MCF 10A (cell line): ENCODE data around the gene ST8SIA4. TPM values are rescaled to one million over a fixed set of nuclear protein-coding genes. Genes with fewer than 3 reads are reported as not detected.

Source experiments
- BruUV-seq: library from RNA; stranded (reverse); fragments of 400-500 nt; replicated peaks from 2 replicates; lab custom pipeline; 2021; lab: Mats Ljungman, UMichigan
- CTCF ChIA-PET: fragments of 300-600 bp; sonication (Branson Sonifier 250); formaldehyde crosslinking; extraction: SDS; loops from one replicate; lab custom pipeline; 2021; ENCODE audit warnings: antibody characterized with exemption, inconsistent platforms; lab: Yijun Ruan, JAX
- POLR2A ChIA-PET: fragments of 300-600, 350-650 bp; sonication (Branson Sonifier 250); formaldehyde crosslinking; extraction: SDS; loops from one replicate; lab custom pipeline; 2020; ENCODE audit warnings: antibody characterized with exemption, inconsistent platforms; lab: Yijun Ruan, JAX
- DNase-seq: peaks from one replicate; pipeline ENCODE4 v3.0.0-alpha.2; 2018; ENCODE audit not compliant: unreplicated experiment
- H3K27ac Mint-ChIP-seq: one replicate; pipeline ENCODE4 v1.8.0; 2022; ENCODE audit warnings: mild to moderate bottlenecking, low read depth, mixed read lengths; ENCODE audit not compliant: unreplicated experiment
- H3K27me3 Mint-ChIP-seq: one replicate; pipeline ENCODE4 v1.8.0; 2022; ENCODE audit warnings: mixed read lengths; ENCODE audit not compliant: insufficient read depth, unreplicated experiment
- H3K36me3 Mint-ChIP-seq: one replicate; pipeline ENCODE4 v1.8.0; 2022; ENCODE audit warnings: mild to moderate bottlenecking, moderate library complexity, mixed read lengths; ENCODE audit not compliant: insufficient read depth, unreplicated experiment
- H3K4me1 Mint-ChIP-seq: one replicate; pipeline ENCODE4 v1.8.0; 2022; ENCODE audit warnings: mixed read lengths; ENCODE audit not compliant: insufficient read depth, unreplicated experiment
- H3K4me3 Mint-ChIP-seq: one replicate; pipeline ENCODE4 v1.8.0; 2022; ENCODE audit warnings: mild to moderate bottlenecking, moderate library complexity, mixed read lengths; ENCODE audit not compliant: unreplicated experiment
- H3K9me3 Mint-ChIP-seq: one replicate; pipeline ENCODE4 v1.8.0; 2022; ENCODE audit warnings: mixed read lengths; ENCODE audit not compliant: unreplicated experiment
- intact Hi-C: fragments of 100-400 bp; cut with micrococcal nuclease; formaldehyde crosslinking; loops from 2 replicates; pipeline ENCODE4 v1.14.1; 2022
- microRNA-seq: library from miRNA; unstranded; fragments of <30 nt; microRNA quantifications from one replicate; pipeline ENCODE4 v1.2.0, GENCODE V29; 2022
- total RNA-seq: library from RNA; stranded (reverse); gene quantifications from 2 replicates; pipeline ENCODE4 v1.2.3, GENCODE V29; 2022
- TF ChIP-seq, protein P1 (sequence below): fragments of 200-600 bp; IDR thresholded peaks from one replicate; pipeline ENCODE4 v1.8.0; 2022; ENCODE audit warnings: antibody characterized with exemption, mild to moderate bottlenecking; ENCODE audit not compliant: unreplicated experiment

ST8SIA4 gene
- total RNA-seq, 1 experiment from 2014 or later = 0.26 TPM

DNA sequence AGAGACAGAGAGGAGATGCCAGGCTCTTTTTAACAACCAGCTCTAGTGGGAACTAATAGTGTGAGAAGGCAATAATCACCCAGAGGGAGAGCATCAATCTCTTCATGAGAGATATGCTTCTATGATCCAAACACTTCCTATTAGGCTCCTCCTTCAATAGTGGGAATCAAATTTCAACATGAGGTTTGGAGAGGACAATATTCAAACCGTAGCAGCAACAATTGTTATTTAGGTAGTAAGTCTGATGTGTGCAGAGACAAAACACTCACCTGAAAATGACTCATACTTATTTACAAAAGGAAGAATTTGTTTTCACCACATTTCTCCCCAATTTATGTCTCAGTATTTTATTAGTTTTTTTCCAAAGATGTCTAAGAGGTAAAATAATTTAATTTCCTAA is 144.3 kb downstream of the ST8SIA4 start:
- no peaks in the 10 kb centered on the region for H3K9me3 Mint-ChIP-seq
- H3K27me3 Mint-ChIP-seq = no peaks in the 10 kb centered on the region
- H3K27ac Mint-ChIP-seq = no peak overlapping the region
- no peaks in the 10 kb centered on the region for H3K36me3 Mint-ChIP-seq
- intact Hi-C loops = no loop called here
- TF ChIP-seq, protein P1, sequence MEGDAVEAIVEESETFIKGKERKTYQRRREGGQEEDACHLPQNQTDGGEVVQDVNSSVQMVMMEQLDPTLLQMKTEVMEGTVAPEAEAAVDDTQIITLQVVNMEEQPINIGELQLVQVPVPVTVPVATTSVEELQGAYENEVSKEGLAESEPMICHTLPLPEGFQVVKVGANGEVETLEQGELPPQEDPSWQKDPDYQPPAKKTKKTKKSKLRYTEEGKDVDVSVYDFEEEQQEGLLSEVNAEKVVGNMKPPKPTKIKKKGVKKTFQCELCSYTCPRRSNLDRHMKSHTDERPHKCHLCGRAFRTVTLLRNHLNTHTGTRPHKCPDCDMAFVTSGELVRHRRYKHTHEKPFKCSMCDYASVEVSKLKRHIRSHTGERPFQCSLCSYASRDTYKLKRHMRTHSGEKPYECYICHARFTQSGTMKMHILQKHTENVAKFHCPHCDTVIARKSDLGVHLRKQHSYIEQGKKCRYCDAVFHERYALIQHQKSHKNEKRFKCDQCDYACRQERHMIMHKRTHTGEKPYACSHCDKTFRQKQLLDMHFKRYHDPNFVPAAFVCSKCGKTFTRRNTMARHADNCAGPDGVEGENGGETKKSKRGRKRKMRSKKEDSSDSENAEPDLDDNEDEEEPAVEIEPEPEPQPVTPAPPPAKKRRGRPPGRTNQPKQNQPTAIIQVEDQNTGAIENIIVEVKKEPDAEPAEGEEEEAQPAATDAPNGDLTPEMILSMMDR = no peak
- peaks cover 6% of the 10 kb centered on the region for H3K4me1 Mint-ChIP-seq
- ChIA-PET CTCF (interaction anchor here (0.6 to 0.8 kb wide), 2 partner anchors 15 to 1971 kb away, joined by 3 read pairs; no protein-coding TSS in a partner anchor), POLR2A (interaction anchor here (1.3 kb wide), 1 partner anchor 9 kb away, joined by 3 read pairs; no protein-coding TSS in a partner anchor)
- BruUV-seq = no TSS peak
- DNase-seq = peak; percentile 5
- no peak overlapping the region for H3K4me3 Mint-ChIP-seq

DNA sequence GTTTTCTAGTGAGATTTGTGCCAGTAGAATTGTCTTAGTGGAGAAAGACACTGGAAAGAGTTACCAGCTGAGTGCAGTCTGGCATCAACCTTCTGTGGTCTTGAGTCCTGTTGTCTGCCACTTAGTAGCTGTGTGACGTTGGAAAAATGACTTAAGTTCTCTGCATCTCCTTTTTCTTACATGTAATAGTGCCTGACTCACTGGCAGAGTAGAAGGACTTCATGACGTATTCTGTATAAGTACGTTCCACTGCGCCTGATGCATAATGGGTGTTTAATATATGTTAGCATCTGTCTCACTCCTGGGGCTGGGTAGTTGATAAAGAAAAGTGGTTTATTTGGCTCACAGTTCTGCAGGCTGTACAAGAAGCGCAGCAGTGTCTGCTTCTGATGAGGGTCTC is 144.8 kb downstream of the ST8SIA4 start:
- intact Hi-C loops = no loop called here
- H3K27me3 Mint-ChIP-seq = no peaks in the 10 kb centered on the region
- H3K4me3 Mint-ChIP-seq = no peak overlapping the region
- no TSS peak for BruUV-seq
- H3K27ac Mint-ChIP-seq = no peak overlapping the region
- TF ChIP-seq, protein P1 = no peak
- DNase-seq = no peak
- no peaks in the 10 kb centered on the region for H3K9me3 Mint-ChIP-seq
- ChIA-PET CTCF (interaction anchor here (0.8 kb wide), 1 partner anchor 15 kb away, joined by 3 read pairs; no protein-coding TSS in a partner anchor), POLR2A (interaction anchor here (0.7 kb wide), 1 partner anchor 14 kb away, joined by 3 read pairs; no protein-coding TSS in a partner anchor)
- no peaks in the 10 kb centered on the region for H3K36me3 Mint-ChIP-seq
- peaks cover 6% of the 10 kb centered on the region for H3K4me1 Mint-ChIP-seq

DNA sequence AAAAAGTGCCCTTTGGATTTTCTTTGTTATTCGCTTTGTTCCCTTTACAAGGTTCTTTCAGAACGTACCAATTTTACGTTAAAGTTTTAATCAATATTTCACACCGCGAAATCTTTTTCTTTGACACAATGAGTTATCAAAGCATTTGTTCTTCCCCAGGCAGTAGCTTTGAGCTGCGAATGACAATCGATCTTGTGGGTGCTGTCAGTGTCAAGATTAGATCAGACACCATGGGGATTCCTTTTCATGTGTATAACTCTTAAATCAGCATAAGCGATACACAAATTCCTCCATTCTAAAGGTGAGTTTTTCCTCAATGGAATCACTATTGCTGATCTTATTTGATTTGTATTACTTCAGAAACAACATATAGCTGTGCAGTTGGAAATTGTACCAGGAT is 145.5 kb downstream of the ST8SIA4 start:
- BruUV-seq = no TSS peak
- Mint-ChIP-seq H3K4me3 (no peak overlapping the region), H3K4me1 (peaks cover 6% of the 10 kb centered on the region), H3K9me3 (no peaks in the 10 kb centered on the region), H3K27me3 (no peaks in the 10 kb centered on the region), H3K27ac (no peak overlapping the region), H3K36me3 (no peaks in the 10 kb centered on the region)
- TF ChIP-seq, protein P1 = no peak
- ChIA-PET POLR2A (interaction anchor here (0.7 kb wide), 1 partner anchor 15 kb away, joined by 3 read pairs; no protein-coding TSS in a partner anchor), CTCF (interaction anchor here (0.7 kb wide), 1 partner anchor 10 kb away, joined by 4 read pairs; no protein-coding TSS in a partner anchor)
- intact Hi-C loops = no loop called here
- DNase-seq = no peak

Small RNA genes lying within 50 kb of the gene (microRNA-seq; reads per million reads assigned to microRNA genes)
- not detected for gene MIR548P
